Gastrocnemius medialis (tissue), 4 donors: ENCODE data around the gene SCNN1A. TPM values are rescaled to one million over a fixed set of nuclear protein-coding genes. Genes with fewer than 3 reads are reported as not detected.

Experiments used
- ATAC-seq, 2 donors: fragments of 150-250 bp; one replicate each; pipeline ENCODE4 v1.9.1; 2016
- DNase-seq, 2 donors: peaks; one replicate each; pipeline ENCODE4 v3.0.0-alpha.2; 2019
- H3K27ac ChIP-seq, 4 donors: fragments of 200-600 bp; sonication (generic); 1 replicate in 1 of 4; 2 replicates in 3 of 4; pipeline ENCODE4 v1.5.1; 2016 to 2018; ENCODE audit warnings: mild to moderate bottlenecking in 2 of 4, moderate library complexity in 1 of 4
- H3K27me3 ChIP-seq, 3 donors: fragments of 200-600 bp; sonication (generic) in 2 of 3; 1 replicate in 1 of 3; 2 replicates in 2 of 3; pipeline versions ENCODE4 v1.5.1 to v1.6.0; 2016 to 2019; ENCODE audit warnings: mild to moderate bottlenecking in 1 of 3, moderate library complexity in 1 of 3
- H3K36me3 ChIP-seq, 2 donors: fragments of 200-600 bp; sonication (generic) in 1 of 2; one replicate each; pipeline ENCODE4 v1.5.1; 2017 to 2018
- H3K4me1 ChIP-seq, 2 donors: fragments of 200-600 bp; sonication (generic) in 1 of 2; one replicate each; pipeline ENCODE4 v1.5.1; 2016 to 2017; ENCODE audit warnings: mild to moderate bottlenecking in 2 of 2
- H3K4me3 ChIP-seq, 4 donors: fragments of 200-600 bp; sonication (generic) in 3 of 4; 1 replicate in 1 of 4; 2 replicates in 3 of 4; pipeline ENCODE4 v1.5.1; 2016 to 2019; ENCODE audit warnings: mild to moderate bottlenecking in 2 of 4
- H3K9me3 ChIP-seq, 3 donors: fragments of 200-600 bp; sonication (generic) in 2 of 3; 1 replicate in 1 of 3; 2 replicates in 2 of 3; pipeline ENCODE4 v1.5.1; 2016 to 2019
- POLR2A ChIP-seq, 2 donors: fragments of 450-650 bp; IDR thresholded peaks; one replicate each; pipeline ENCODE4 v1.6.1; 2017; ENCODE audit warnings: antibody characterized with exemption in 2 of 2, mild to moderate bottlenecking in 2 of 2, moderate library complexity in 2 of 2
- in situ Hi-C, 4 donors: fragments of 200-750 bp; cut with MboI; loops; one replicate each; pipeline versions ENCODE4 v1.15.0 to v1.8.0; 2017; ENCODE audit warnings: low sequenced_read_pairs in 4 of 4
- intact Hi-C: fragments of 100-400 bp; cut with DNase I; formaldehyde crosslinking; loops from one replicate; pipeline ENCODE4 v1.15.1; 2023; ENCODE audit warnings: low total_unique reads
- total RNA-seq, 4 donors: library from RNA; depleted of rRNA; stranded (reverse); fragments of >200 nt; gene quantifications; one replicate each; pipeline versions ENCODE4 v1.1.0 to v1.2.3, GENCODE V29; 2016
- TF ChIP-seq, protein P1 (sequence below), 5 experiments: fragments of 450-650 bp in 3 of 5; fragments of 200-600 bp in 2 of 5; sonication (generic) in 2 of 5; IDR thresholded peaks in 4 of 5; conservative IDR thresholded peaks in 1 of 5; 1 replicate in 4 of 5; 2 replicates in 1 of 5; pipeline ENCODE4 v1.5.1; 2016 to 2019; ENCODE audit warnings: antibody characterized with exemption in 5 of 5, mild to moderate bottlenecking in 3 of 5, moderate library complexity in 3 of 5

The SCNN1A gene
- total RNA-seq, 4 donors from 2014 or later, result 0.20 to 2.0 (median 0.38) TPM; not detected in 1

DNA sequence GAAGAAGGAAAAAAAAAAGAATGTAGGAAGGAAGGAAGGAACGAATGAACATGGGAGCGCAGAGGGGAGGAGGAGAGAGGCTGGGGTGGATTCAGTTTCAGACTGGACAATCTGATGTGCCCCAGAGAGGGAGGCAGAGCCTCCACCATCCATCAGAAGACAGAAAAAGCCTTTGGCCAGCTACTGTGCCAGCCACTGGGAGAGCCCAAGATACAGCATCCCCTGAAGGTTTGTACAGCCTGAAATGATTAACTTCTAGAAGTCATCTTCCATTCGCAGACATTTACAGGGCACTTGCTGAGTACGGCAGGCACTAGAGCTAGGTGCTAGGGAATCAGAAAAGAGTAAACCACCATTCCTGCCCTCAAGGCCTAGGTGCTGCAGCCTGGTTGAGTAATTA, 55.9 kb downstream of the SCNN1A start:
- no peak overlapping the region for H3K27ac ChIP-seq
- in situ Hi-C loops, result no loop called here
- no peak for TF ChIP-seq POLR2A (IDR thresholded peaks at IDR 0.05)
- TF ChIP-seq, protein P1, sequence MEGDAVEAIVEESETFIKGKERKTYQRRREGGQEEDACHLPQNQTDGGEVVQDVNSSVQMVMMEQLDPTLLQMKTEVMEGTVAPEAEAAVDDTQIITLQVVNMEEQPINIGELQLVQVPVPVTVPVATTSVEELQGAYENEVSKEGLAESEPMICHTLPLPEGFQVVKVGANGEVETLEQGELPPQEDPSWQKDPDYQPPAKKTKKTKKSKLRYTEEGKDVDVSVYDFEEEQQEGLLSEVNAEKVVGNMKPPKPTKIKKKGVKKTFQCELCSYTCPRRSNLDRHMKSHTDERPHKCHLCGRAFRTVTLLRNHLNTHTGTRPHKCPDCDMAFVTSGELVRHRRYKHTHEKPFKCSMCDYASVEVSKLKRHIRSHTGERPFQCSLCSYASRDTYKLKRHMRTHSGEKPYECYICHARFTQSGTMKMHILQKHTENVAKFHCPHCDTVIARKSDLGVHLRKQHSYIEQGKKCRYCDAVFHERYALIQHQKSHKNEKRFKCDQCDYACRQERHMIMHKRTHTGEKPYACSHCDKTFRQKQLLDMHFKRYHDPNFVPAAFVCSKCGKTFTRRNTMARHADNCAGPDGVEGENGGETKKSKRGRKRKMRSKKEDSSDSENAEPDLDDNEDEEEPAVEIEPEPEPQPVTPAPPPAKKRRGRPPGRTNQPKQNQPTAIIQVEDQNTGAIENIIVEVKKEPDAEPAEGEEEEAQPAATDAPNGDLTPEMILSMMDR (IDR thresholded peaks at IDR 0.05 in 4 of 5, conservative IDR thresholded peaks at IDR 0.05 in 1 of 5), result no peak
- H3K4me3 ChIP-seq, result no peak overlapping the region
- no peaks in the 10 kb centered on the region for H3K27me3 ChIP-seq
- H3K4me1 ChIP-seq, result peaks cover 25 to 26% of the 10 kb centered on the region in 2 donors
- no peaks in the 10 kb centered on the region for H3K36me3 ChIP-seq
- ATAC-seq (no peak), DNase-seq (no peak)
- intact Hi-C loops, result no loop called here
- no peaks in the 10 kb centered on the region for H3K9me3 ChIP-seq

DNA sequence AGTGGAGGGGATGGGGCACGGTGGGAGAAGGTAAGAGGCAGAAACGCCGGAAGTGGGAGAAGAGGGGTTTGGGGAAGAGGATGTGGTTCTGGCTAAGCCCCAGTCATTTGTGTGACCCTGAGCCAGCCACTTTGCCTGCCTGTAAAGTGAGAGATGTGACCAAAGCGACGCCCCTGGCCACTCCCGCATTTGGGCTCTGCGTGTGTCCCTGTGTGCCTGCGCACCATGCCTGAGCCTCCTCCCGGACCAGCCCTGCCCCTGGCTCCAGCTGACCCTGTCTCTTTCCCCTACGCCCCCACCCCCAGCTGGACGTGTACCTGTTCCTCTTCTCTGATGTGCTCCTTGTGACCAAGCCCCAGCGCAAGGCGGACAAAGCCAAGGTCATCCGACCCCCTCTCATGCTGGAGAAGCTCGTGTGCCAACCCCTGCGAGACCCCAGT, 56.9 kb downstream of the SCNN1A start:
- H3K9me3 ChIP-seq, result no peaks in the 10 kb centered on the region
- TF ChIP-seq POLR2A (IDR thresholded peaks at IDR 0.05), result no peak
- TF ChIP-seq, protein P1 (IDR thresholded peaks at IDR 0.05 in 4 of 5, conservative IDR thresholded peaks at IDR 0.05 in 1 of 5), result no peak
- no peaks in the 10 kb centered on the region for H3K27me3 ChIP-seq
- H3K27ac ChIP-seq, result no peak overlapping the region
- peaks cover 16 to 18% of the 10 kb centered on the region in 2 donors for H3K4me1 ChIP-seq
- ATAC-seq (no peak), DNase-seq (peak in 1 of 2 donors; percentile 21)
- intact Hi-C loops (no loop called here), in situ Hi-C loops (no loop called here)
- no peaks in the 10 kb centered on the region for H3K36me3 ChIP-seq
- no peak overlapping the region for H3K4me3 ChIP-seq

DNA sequence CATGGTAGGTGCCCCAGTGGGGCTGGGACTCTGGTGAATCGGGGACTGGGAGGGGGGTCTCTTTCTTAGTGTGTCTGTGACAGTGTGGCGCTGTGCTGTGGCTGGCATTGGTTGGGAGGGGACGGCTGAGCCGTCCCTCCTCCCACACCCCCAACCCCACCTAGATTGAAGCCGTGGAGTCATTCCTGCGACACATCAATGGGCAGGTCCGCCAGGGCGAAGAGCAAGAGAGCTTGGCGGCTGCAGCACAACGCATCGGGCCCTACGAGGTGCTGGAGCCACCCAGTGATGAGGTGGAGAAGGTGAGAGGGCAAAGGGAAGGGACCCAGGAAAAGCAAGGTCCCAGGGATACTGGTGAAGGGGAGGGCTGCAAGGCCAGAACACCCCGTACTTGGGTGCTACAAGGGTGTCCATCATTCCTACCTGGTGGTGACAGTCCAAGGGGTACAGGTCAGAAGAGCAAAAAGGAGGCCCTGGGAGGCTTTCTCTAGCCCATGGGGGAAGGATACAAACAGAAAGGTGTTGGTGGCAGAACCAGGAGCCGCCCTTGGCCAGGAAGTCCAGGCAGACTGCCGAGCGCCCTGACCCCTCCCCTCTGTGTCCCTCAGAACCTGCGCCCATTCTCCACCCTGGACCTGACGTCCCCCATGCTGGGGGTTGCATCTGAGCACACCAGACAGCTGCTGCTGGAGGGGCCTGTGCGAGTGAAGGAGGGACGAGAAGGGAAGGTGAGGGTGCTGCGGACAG, 57.5 kb downstream of the SCNN1A start:
- Histone ChIP-seq H3K4me3 (no peak overlapping the region), H3K27me3 (no peaks in the 10 kb centered on the region), H3K9me3 (no peaks in the 10 kb centered on the region), H3K27ac (no peak overlapping the region), H3K4me1 (peaks cover 10 to 12% of the 10 kb centered on the region in 2 donors), H3K36me3 (no peaks in the 10 kb centered on the region)
- intact Hi-C loops (no loop called here), in situ Hi-C loops (no loop called here)
- peak in 1 of 2 donors; percentile 13 for DNase-seq
- TF ChIP-seq POLR2A (IDR thresholded peaks at IDR 0.05), result no peak
- TF ChIP-seq, protein P1 (IDR thresholded peaks at IDR 0.05 in 4 of 5, conservative IDR thresholded peaks at IDR 0.05 in 1 of 5), result no peak
- no peak for ATAC-seq

DNA sequence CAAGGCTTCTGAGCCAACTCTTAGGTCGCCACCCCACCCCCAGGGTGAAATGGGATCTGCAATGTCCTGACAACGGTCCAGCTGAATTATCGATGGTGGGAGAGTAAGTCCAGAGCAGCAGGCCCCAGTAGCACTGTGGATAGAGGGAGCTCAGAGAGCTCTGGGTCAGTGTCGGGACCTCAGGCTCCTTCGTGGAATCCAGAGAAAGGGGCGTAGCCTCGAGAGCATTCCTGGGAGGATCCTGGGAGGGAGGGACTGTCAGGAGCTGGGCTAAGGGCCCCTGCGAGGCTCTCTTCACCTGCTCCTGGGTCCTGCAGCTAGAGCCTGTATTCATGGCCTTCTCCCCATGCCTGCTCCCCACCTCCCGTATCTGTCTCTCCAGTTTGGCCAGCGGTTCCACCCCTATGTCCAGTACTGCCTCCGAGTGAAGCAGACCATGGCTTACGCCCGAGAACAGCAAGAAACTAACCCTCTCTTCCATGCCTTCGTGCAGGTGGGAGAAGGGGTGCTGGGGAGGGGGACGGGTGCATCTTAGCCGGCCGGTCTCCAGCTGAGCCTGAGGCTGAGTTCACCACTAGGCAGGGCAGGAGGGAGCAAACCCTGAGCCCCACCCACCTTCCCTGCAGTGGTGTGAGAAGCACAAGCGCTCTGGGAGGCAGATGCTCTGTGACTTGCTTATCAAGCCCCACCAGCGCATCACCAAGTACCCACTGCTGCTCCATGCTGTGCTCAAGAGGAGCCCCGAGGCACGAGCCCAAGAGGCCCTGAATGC, 58.3 kb downstream of the SCNN1A start:
- Histone ChIP-seq H3K9me3 (no peaks in the 10 kb centered on the region), H3K4me3 (no peak overlapping the region), H3K27me3 (no peaks in the 10 kb centered on the region), H3K4me1 (peaks cover 3 to 5% of the 10 kb centered on the region in 2 donors), H3K36me3 (no peaks in the 10 kb centered on the region), H3K27ac (no peak overlapping the region)
- ATAC-seq (no peak), DNase-seq (peak in 1 of 2 donors; percentile 13)
- in situ Hi-C loops, result no loop called here
- intact Hi-C loops, result no loop called here
- TF ChIP-seq, protein P1 (IDR thresholded peaks at IDR 0.05 in 4 of 5, conservative IDR thresholded peaks at IDR 0.05 in 1 of 5), result no peak
- no peak for TF ChIP-seq POLR2A (IDR thresholded peaks at IDR 0.05)
